ENCODE results near the gene NUAK2. TPM values are rescaled to one million over a fixed set of nuclear protein-coding genes. Genes with fewer than 3 reads are reported as not detected.

Gene NUAK2
- polyA plus RNA-seq, 3 donors: 9.1 to 44.9 (median 21.9) TPM

DNA sequence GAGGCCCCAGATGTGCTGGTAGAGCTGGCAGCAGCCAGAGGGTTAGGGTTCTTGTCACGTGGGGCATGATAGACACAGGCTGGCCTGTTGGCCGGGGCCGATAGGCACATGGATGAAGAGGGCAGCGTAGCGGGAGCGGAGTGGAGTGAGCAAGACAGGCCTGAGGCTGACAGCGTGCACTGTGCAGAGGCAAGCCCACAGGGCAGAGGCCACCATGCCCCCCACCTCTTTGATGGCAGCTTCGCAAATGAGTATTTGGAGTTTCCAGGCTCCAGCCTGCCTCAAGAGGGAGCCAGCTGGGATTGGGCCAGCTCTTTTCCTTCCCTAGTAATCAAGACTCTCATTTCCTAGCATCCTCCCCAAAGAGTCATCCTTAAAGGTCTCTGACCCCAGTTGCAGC lies 50.3 kb downstream of the NUAK2 start:
- Mint-ChIP-seq H3K27me3 (ENCODE audit: low read depth in 3 of 3) (peaks cover 0 to 8% (median 2%) of the 10 kb centered on the region in 3 donors), H3K9me3 (no peaks in the 10 kb centered on the region), H3K4me3 (no peak overlapping the region), H3K27ac (no peak overlapping the region), H3K36me3 (peaks cover 0 to 2% of the 10 kb centered on the region in 2 donors), H3K4me1 (peaks cover 22% of the 10 kb centered on the region)
- WGBS (ENCODE audit: insufficient coverage): 94% methylated on average over 8 of the region's 8 CpGs
- Histone ChIP-seq H2AFZ (ENCODE audit: insufficient read depth, low read depth, low read length, poor library complexity, severe bottlenecking) (no peak overlapping the region), H3K9me3 (replicated peaks in 1 of 2; ENCODE audit: control insufficient read depth in 1 of 2, insufficient read depth in 1 of 2, low read length in 2 of 2) (no peaks in the 10 kb centered on the region), H3K79me2 (ENCODE audit: insufficient read depth, low read length) (no peaks in the 10 kb centered on the region), H3K9ac (ENCODE audit: insufficient read depth, low read length, poor library complexity, severe bottlenecking) (no peak overlapping the region), H3K4me3 (replicated peaks in 1 of 3; ENCODE audit: low read depth in 2 of 3, low read length in 3 of 3) (no peak overlapping the region), H3K4me1 (ENCODE audit: control insufficient read depth in 1 of 2, insufficient read depth in 2 of 2, low read length in 2 of 2) (peaks cover 13 to 18% of the 10 kb centered on the region in 2 donors), H3K36me3 (replicated peaks in 1 of 2; ENCODE audit: control insufficient read depth in 1 of 2, insufficient read depth in 2 of 2, low read length in 2 of 2) (no peaks in the 10 kb centered on the region), H3K27me3 (ENCODE audit: control insufficient read depth in 2 of 2, insufficient read depth in 2 of 2, low read length in 2 of 2) (no peaks in the 10 kb centered on the region), H3K27ac (ENCODE audit: low read depth in 1 of 2, low read length in 2 of 2) (no peak overlapping the region), H4K20me1 (ENCODE audit: insufficient read depth, low read length) (no peaks in the 10 kb centered on the region), H3K4me2 (replicated peaks; ENCODE audit: extremely low read depth, low read length, poor library complexity, severe bottlenecking) (no peak overlapping the region)
- TF ChIP-seq, protein P1, sequence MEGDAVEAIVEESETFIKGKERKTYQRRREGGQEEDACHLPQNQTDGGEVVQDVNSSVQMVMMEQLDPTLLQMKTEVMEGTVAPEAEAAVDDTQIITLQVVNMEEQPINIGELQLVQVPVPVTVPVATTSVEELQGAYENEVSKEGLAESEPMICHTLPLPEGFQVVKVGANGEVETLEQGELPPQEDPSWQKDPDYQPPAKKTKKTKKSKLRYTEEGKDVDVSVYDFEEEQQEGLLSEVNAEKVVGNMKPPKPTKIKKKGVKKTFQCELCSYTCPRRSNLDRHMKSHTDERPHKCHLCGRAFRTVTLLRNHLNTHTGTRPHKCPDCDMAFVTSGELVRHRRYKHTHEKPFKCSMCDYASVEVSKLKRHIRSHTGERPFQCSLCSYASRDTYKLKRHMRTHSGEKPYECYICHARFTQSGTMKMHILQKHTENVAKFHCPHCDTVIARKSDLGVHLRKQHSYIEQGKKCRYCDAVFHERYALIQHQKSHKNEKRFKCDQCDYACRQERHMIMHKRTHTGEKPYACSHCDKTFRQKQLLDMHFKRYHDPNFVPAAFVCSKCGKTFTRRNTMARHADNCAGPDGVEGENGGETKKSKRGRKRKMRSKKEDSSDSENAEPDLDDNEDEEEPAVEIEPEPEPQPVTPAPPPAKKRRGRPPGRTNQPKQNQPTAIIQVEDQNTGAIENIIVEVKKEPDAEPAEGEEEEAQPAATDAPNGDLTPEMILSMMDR (IDR thresholded peaks at IDR 0.05): no peak
- intact Hi-C loops (cut with micrococcal nuclease): loop anchor here in 1 of 2 donors (10.0 kb wide), 1 partner anchor 254 kb away; no protein-coding TSS in a partner anchor
- DNase-seq: no peak

DNA sequence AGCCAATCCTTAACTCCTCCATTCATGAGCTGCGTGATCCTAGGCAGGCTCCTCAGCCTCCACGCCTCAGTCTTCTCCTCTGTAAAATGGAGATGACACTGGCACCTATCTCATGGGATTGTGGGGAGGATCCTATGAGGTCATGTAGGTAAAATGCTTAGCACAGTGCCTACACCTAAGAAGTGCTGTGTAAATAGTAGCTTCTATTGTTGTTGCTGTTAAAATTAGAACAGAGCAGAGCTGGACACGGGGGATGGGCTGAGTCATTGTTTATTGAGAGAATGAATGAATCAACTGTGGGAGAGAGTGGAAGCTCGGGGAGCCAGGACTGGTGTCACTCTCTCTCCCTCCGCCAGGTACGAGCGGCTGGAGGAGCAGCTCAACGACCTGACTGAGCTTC lies 50.8 kb downstream of the NUAK2 start:
- Histone ChIP-seq H3K9ac (ENCODE audit: insufficient read depth, low read length, poor library complexity, severe bottlenecking) (no peak overlapping the region), H2AFZ (ENCODE audit: insufficient read depth, low read depth, low read length, poor library complexity, severe bottlenecking) (no peak overlapping the region), H3K27ac (ENCODE audit: low read depth in 1 of 2, low read length in 2 of 2) (no peak overlapping the region), H4K20me1 (ENCODE audit: insufficient read depth, low read length) (no peaks in the 10 kb centered on the region), H3K4me1 (ENCODE audit: control insufficient read depth in 1 of 2, insufficient read depth in 2 of 2, low read length in 2 of 2) (peaks cover 13 to 18% of the 10 kb centered on the region in 2 donors), H3K27me3 (ENCODE audit: control insufficient read depth in 2 of 2, insufficient read depth in 2 of 2, low read length in 2 of 2) (no peaks in the 10 kb centered on the region), H3K4me2 (replicated peaks; ENCODE audit: extremely low read depth, low read length, poor library complexity, severe bottlenecking) (no peak overlapping the region), H3K36me3 (replicated peaks in 1 of 2; ENCODE audit: control insufficient read depth in 1 of 2, insufficient read depth in 2 of 2, low read length in 2 of 2) (no peaks in the 10 kb centered on the region), H3K9me3 (replicated peaks in 1 of 2; ENCODE audit: control insufficient read depth in 1 of 2, insufficient read depth in 1 of 2, low read length in 2 of 2) (no peaks in the 10 kb centered on the region), H3K79me2 (ENCODE audit: insufficient read depth, low read length) (no peaks in the 10 kb centered on the region), H3K4me3 (replicated peaks in 1 of 3; ENCODE audit: low read depth in 2 of 3, low read length in 3 of 3) (no peak overlapping the region)
- H3K27ac Mint-ChIP-seq: peak overlapping the region in 1 of 7 donors; percentile 15
- H3K4me3 Mint-ChIP-seq: no peak overlapping the region
- H3K36me3 Mint-ChIP-seq: peaks cover 0 to 2% of the 10 kb centered on the region in 2 donors
- TF ChIP-seq, protein P1 (IDR thresholded peaks at IDR 0.05): no peak
- peaks cover 23% of the 10 kb centered on the region for H3K4me1 Mint-ChIP-seq
- peaks cover 0 to 12% (median 4%) of the 10 kb centered on the region in 3 donors for H3K27me3 Mint-ChIP-seq (ENCODE audit: low read depth in 3 of 3)
- intact Hi-C loops (cut with micrococcal nuclease): loop anchor here in 1 of 2 donors (10.0 kb wide), 1 partner anchor 254 kb away; no protein-coding TSS in a partner anchor
- DNase-seq: no peak
- H3K9me3 Mint-ChIP-seq: no peaks in the 10 kb centered on the region
- 85% methylated on average over 6 of the region's 8 CpGs for WGBS (ENCODE audit: insufficient coverage)
